ENCODE measurements around the gene MANEAL. TPM values are rescaled to one million over a fixed set of nuclear protein-coding genes. Genes with fewer than 3 reads are reported as not detected.

The MANEAL gene
- total and polyA plus RNA-seq, 4 donors, result 0.96 to 6.2 (median 1.4) TPM

DNA sequence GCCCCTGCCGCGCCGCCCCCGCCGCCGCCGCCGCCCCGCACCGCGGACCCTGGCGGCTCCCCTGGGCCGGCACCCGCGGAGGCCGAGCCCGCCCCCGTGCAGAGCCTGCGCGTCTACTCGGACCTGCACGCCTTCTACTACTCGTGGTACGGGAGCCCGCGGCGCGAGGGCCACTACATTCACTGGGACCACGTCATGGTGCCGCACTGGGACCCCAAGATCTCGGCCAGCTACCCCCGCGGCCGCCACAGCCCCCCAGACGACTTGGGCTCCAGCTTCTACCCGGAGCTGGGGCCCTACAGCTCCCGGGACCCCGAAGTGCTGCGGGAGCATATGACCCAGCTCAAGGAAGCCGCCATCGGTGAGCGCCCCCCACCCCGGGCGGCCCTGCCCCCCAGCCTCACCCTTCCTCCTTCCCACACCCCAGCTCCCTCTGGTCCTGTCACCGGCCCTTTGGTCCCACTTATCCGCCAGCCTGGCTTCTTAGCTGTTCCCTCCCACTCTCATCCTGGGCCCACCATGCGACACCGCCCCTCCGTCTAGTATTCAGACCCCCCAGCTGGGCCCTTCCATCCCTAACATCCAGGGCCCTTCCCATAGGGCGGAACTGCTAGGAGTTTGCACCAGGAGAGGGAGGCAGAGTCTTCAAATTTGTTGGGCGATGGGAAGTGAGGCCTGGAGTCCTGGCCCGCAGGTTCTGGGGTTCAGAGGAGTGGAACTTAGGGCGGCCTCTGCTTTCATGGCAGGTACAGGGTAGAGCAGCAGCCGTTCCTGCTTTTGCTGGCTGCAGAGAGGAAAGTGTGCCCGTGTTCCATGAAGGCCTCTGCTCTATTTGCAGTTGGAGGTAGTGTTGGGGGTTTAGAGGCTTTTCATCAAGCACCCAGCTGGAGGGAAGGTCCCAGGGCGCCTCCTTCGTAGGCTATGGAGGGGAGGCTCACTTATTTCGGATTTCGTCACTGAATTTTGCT lies 1.0 kb downstream of the MANEAL start:
- H3K9me3 ChIP-seq (ENCODE audit: control insufficient read depth in 4 of 4, low read length in 3 of 4), result no peaks in the 10 kb centered on the region
- H3K27me3 ChIP-seq (ENCODE audit: control insufficient read depth in 4 of 4, insufficient read depth in 4 of 4, low read length in 3 of 4), result no peaks in the 10 kb centered on the region
- peak overlapping the region in 2 of 3 donors; percentile 46 to 70 for H3K4me3 ChIP-seq (ENCODE audit: low read depth in 1 of 3, low read length in 3 of 3)
- H3K9ac ChIP-seq (ENCODE audit: low read depth in 1 of 2, low read length in 2 of 2), result no peak overlapping the region
- TF ChIP-seq, protein P1, sequence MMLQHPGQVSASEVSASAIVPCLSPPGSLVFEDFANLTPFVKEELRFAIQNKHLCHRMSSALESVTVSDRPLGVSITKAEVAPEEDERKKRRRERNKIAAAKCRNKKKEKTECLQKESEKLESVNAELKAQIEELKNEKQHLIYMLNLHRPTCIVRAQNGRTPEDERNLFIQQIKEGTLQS (IDR thresholded peaks at IDR 0.05), result no peak
- TF ChIP-seq RAD21 (IDR thresholded peaks at IDR 0.05) (no peak), HNF4A (conservative IDR thresholded peaks at IDR 0.05) (no peak), JUND (IDR thresholded peaks at IDR 0.05) (no peak)
- DNase-seq (ENCODE audit: low spot score), result no peak
- H3K4me1 ChIP-seq (ENCODE audit: control insufficient read depth in 4 of 4, insufficient read depth in 4 of 4, low read length in 3 of 4), result peaks cover 7 to 21% (median 9%) of the 10 kb centered on the region in 4 donors
- WGBS, result 15% methylated on average over 59 of the region's 59 CpGs
- H3K27ac ChIP-seq (ENCODE audit: low read depth in 1 of 2, low read length in 2 of 2), result no peak overlapping the region
- peaks cover 0 to 9% (median 4%) of the 10 kb centered on the region in 4 donors for H3K36me3 ChIP-seq (ENCODE audit: control insufficient read depth in 4 of 4, insufficient read depth in 3 of 4, low read depth in 1 of 4, low read length in 3 of 4)

DNA sequence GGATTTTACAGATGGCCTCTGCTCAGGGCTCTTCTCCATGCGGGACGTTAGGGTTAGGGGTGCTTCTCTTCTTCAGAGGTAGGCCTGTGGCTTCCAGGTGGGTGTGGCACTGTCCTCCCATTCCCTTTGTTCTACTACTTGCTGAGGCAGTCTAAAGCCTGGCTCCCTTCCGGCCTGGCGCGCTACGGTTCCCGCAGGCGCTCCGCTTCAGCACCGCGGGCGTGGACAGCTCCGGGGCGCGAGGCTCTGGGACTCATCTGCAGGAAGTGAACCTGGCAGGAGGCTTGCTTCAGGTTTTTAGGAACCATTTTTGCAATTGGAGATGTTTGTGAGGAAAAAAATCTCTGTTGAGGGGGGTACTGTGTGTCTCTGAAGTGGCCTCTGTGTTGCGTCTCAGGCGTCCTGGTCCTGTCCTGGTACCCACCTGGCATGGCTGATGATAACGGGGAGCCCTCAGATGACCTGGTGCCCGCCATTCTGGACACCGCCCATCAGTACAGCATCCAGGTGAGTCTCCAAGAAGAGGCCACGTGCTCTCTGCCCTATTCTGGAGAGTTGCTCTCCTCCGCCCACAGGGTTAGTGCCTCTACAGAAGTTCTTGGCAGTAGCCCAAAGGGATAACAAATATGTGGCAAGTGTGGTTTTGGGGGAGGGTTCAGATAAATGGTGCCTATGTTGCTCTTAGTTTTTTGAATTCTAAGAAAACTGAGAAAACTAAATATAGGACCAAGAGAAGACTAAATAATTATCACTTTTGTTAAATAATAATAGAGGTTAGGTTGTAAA lies 1.9 kb downstream of the MANEAL start:
- WGBS, result 32% methylated on average over 22 of the region's 22 CpGs
- Histone ChIP-seq H3K4me3 (ENCODE audit: low read depth in 1 of 3, low read length in 3 of 3) (peak overlapping the region in 1 of 3 donors; percentile 5), H3K36me3 (ENCODE audit: control insufficient read depth in 4 of 4, insufficient read depth in 3 of 4, low read depth in 1 of 4, low read length in 3 of 4) (peaks cover 0 to 16% (median 7%) of the 10 kb centered on the region in 4 donors), H3K27ac (ENCODE audit: low read depth in 1 of 2, low read length in 2 of 2) (no peak overlapping the region), H3K27me3 (ENCODE audit: control insufficient read depth in 4 of 4, insufficient read depth in 4 of 4, low read length in 3 of 4) (no peaks in the 10 kb centered on the region), H3K9me3 (ENCODE audit: control insufficient read depth in 4 of 4, low read length in 3 of 4) (no peaks in the 10 kb centered on the region), H3K4me1 (ENCODE audit: control insufficient read depth in 4 of 4, insufficient read depth in 4 of 4, low read length in 3 of 4) (peaks cover 7 to 21% (median 9%) of the 10 kb centered on the region in 4 donors), H3K9ac (ENCODE audit: low read depth in 1 of 2, low read length in 2 of 2) (no peak overlapping the region)
- DNase-seq (ENCODE audit: low spot score), result peak; percentile 67
- TF ChIP-seq EGR1 (IDR thresholded peaks at IDR 0.05; ENCODE audit: low read depth in 2 of 2), result no peak
- TF ChIP-seq RXRA (IDR thresholded peaks at IDR 0.05), result no peak
- TF ChIP-seq GABPA (IDR thresholded peaks at IDR 0.05 in 1 of 2, conservative IDR thresholded peaks at IDR 0.05 in 1 of 2), result peak in 1 of 2 donors; percentile 33
- TF ChIP-seq, protein P2, sequence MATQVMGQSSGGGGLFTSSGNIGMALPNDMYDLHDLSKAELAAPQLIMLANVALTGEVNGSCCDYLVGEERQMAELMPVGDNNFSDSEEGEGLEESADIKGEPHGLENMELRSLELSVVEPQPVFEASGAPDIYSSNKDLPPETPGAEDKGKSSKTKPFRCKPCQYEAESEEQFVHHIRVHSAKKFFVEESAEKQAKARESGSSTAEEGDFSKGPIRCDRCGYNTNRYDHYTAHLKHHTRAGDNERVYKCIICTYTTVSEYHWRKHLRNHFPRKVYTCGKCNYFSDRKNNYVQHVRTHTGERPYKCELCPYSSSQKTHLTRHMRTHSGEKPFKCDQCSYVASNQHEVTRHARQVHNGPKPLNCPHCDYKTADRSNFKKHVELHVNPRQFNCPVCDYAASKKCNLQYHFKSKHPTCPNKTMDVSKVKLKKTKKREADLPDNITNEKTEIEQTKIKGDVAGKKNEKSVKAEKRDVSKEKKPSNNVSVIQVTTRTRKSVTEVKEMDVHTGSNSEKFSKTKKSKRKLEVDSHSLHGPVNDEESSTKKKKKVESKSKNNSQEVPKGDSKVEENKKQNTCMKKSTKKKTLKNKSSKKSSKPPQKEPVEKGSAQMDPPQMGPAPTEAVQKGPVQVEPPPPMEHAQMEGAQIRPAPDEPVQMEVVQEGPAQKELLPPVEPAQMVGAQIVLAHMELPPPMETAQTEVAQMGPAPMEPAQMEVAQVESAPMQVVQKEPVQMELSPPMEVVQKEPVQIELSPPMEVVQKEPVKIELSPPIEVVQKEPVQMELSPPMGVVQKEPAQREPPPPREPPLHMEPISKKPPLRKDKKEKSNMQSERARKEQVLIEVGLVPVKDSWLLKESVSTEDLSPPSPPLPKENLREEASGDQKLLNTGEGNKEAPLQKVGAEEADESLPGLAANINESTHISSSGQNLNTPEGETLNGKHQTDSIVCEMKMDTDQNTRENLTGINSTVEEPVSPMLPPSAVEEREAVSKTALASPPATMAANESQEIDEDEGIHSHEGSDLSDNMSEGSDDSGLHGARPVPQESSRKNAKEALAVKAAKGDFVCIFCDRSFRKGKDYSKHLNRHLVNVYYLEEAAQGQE (IDR thresholded peaks at IDR 0.05), result peak; percentile 100

DNA sequence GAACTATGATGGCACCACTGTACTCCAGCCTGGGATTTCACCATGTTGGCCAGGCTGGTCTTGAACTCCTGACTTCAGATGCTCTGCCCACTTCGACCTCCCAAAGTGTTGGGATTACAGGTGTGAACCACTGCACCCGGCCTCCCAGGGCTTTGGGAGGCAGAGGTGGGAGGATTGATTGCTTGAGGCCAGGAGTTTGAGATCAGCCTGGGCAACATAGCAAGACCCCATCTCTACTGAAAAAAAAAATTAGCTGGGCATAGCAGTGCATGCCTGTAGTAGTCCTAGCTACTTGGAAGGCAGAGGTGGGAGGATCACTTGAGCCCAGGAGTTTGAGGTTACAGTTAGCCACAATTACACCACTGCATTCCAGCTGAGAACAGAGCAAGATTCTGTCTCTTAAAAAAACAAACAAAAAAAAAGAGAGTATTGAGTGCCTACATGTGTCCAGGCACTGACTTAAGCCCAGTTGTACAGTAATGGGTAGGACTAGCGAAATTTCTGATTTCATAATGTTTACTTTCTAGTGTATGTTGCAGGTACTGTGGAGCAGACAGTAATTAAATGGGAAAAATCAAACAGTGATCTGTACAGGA lies 4.2 kb downstream of the MANEAL start:
- 94% methylated on average over 3 of the region's 3 CpGs for WGBS
- H3K9me3 ChIP-seq (ENCODE audit: control insufficient read depth in 4 of 4, low read length in 3 of 4), result no peaks in the 10 kb centered on the region
- H3K9ac ChIP-seq (ENCODE audit: low read depth in 1 of 2, low read length in 2 of 2), result no peak overlapping the region
- peaks cover 7 to 21% (median 9%) of the 10 kb centered on the region in 4 donors for H3K4me1 ChIP-seq (ENCODE audit: control insufficient read depth in 4 of 4, insufficient read depth in 4 of 4, low read length in 3 of 4)
- no peak overlapping the region for H3K4me3 ChIP-seq (ENCODE audit: low read depth in 1 of 3, low read length in 3 of 3)
- DNase-seq (ENCODE audit: low spot score), result no peak
- H3K36me3 ChIP-seq (ENCODE audit: control insufficient read depth in 4 of 4, insufficient read depth in 3 of 4, low read depth in 1 of 4, low read length in 3 of 4), result peaks cover 3 to 30% (median 14%) of the 10 kb centered on the region in 4 donors
- H3K27ac ChIP-seq (ENCODE audit: low read depth in 1 of 2, low read length in 2 of 2), result no peak overlapping the region
- TF ChIP-seq EGR1 (IDR thresholded peaks at IDR 0.05; ENCODE audit: low read depth in 2 of 2) (no peak), RAD21 (IDR thresholded peaks at IDR 0.05) (no peak), TAF1 (conservative IDR thresholded peaks at IDR 0.05) (no peak), FOXA2 (IDR thresholded peaks at IDR 0.05) (no peak)
- TF ChIP-seq, protein P1 (IDR thresholded peaks at IDR 0.05), result no peak
- TF ChIP-seq, protein P2 (IDR thresholded peaks at IDR 0.05), result no peak
- H3K27me3 ChIP-seq (ENCODE audit: control insufficient read depth in 4 of 4, insufficient read depth in 4 of 4, low read length in 3 of 4), result no peaks in the 10 kb centered on the region
